ENCODE results near the gene NXN.
"Not testable (repeated sequence)": the region's sequence is repeated elsewhere in the genome, so short reads cannot be mapped to it uniquely, and the experiment has no call there.

The NXN gene

GRCh38 chr17:791829-792228, 187.7 kb downstream of the NXN start:
- DNase-seq, result no peak

DNA sequence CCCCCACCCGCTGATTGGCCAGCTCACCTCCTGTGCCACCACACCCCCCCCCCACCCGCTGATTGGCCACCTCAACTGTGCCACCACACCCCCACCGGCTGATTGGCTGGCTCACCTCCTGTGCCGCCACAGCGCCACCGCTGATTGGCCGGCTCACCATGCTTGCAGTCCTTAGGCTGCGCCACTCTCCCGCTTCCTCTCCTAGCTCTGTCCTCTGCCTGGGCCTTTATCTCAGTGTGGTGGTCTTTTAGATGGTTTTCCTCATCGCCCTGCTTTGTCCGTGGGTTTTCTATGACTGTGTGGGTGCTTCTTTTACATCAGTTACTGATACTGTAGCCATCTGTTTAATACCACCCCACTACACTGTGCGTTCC, 188.7 kb downstream of the NXN start:
- not testable (repeated sequence) for DNase-seq

DNA sequence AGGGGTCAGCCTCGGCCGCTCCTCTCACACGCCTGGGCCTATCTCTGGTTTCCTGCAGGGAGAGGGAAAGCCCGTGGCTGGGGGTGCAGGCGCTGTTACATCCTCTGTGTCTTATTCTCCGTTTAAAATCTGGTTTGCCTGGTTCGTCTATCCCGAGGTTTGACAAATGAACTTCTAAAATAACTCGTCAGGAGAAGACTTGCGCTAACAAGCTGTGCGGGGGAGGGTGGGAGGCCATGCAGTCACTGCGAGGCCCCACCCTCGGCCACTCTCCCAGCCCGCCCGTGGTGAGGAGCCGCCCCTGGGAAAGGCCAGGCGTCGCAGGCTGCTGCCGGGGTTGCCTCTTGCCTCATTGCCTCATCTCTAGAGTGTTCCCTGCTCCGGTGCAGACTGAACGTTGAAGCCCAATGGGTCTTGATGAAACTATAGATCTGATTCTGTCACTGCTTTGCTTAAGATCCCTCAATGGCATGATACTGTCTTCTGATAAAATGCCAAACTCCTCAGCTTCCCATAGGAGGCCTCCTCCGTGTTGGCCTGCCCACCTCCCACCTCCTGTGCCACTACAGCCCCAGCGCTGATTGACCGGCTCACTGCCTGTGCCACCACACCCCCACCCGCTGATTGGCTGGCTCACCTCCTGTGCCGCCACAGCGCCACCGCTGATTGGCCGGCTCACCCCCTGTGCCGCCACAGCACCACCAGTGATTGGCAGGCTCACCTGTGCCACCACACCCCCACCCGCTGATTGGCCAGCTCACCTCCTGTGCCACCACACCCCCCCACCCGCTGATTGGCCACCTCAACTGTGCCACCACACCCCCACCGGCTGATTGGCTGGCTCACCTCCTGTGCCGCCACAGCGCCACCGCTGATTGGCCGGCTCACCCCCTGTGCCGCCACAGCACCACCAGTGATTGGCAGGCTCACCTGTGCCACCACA, 189.4 kb downstream of the NXN start:
- not testable (repeated sequence) for DNase-seq

DNA sequence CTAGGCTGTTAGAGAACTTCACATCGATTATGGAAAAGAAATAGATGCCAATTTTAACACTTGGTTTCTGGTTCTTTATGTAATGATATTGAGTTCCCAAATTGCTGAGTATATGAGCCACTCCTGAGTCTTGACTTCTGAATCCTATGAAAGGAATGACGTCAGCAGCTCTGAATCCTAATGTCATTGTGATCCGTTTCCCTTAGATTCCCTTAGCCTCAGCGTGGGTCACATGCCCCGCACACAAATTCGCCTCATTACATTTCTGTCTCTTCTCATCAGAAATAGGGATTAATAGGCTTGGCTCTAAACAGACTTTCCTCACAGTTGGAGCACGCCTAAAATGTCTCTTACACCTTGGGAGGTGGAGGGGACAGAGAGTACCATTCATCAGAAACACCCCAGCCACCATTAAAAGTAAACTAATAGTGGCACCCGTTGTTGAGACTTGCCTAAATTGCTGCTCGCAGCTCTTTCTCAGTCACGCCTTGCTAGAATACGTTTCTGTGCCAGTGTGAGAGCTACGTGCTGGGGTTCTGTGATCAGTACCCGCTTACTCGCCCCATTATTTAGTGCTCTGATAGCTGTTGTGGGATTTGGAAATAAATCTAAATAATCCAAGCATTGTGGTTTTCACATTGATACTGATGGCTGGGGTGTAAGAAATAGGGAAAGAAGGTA, 190.3 kb downstream of the NXN start:
- no peak for DNase-seq

DNA sequence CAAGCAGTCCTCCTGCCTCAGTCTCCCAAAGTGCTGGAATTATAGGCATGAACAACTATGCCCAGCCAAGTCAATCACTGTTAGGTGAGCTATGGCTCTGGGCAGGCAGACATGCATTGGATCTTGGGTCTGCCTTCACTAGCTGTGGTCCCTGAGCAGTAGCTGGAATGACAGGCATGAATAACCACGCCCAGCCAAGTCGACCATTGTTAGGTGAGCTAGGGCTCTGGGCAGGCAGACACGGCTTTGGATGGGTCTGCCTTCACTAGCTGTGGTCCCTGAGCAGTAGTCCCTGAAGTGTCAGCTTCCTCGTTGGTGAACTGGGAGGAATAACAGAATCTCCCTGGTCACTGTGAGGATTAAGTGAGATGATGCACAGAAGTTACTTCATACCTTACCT, 191.0 kb downstream of the NXN start:
- DNase-seq, result no peak

DNA sequence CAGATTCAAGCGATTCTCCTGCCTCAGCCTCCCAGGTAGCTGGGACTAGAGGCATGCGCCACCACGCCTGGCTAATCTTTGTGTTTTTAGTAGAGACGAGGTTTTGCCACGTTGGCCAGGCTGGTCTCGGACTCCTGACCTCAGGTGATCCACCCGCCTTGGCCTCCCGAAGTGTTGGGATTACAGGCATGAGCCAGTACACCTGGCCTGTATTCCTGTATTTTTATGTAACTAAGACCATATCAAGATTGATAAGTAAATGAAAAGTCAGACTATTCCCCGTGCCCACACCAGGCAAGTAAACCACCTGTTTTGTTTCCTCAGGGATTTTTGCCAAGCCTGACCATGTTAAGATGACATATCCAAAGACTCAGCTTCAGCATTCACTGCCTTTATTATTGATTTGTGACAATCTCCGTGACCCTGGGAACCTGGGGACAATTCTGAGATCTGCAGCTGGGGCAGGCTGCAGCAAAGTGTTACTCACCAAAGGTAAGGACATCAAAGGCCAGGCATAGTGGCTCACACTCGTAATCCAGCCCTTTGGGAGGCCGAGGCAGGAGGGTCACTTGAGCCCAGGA, 191.8 kb downstream of the NXN start:
- DNase-seq, result no peak

- DNase-seq, result not testable (repeated sequence)
Measured at GRCh38 chr17:785901-786300, 193.7 kb downstream of the NXN start.

DNA sequence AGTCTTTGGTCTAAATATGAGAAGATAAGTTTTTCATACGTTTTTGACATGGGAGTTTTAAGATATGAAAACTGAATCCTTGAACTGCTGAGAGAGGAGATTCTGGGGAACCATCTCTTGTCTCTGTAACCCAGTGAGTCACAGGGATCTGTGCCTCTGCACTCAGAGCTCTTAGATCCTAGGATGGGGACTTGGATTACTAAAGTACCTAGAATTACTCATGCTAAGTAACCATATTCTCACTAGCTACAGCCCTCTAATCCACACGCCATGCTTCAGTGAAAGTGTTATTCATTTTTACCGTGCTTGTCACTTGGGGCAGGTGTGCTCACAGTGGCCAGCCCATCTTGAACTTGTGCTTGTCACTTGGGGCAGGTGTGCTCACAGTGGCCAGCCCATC, 195.4 kb downstream of the NXN start:
- DNase-seq, result no peak

GRCh38 chr17:781805-782731, 197.5 kb downstream of the NXN start, which contains the start of the genes GLOD4 and MRM3:
Gene GLOD4 (minus strand): TSS chr17:782280. CDS start chr17:782255, 25 bp downstream.
Gene MRM3 (plus strand): TSS chr17:782353. CDS start chr17:782379, 26 bp downstream.
- peak; percentile 83 for DNase-seq

DNA sequence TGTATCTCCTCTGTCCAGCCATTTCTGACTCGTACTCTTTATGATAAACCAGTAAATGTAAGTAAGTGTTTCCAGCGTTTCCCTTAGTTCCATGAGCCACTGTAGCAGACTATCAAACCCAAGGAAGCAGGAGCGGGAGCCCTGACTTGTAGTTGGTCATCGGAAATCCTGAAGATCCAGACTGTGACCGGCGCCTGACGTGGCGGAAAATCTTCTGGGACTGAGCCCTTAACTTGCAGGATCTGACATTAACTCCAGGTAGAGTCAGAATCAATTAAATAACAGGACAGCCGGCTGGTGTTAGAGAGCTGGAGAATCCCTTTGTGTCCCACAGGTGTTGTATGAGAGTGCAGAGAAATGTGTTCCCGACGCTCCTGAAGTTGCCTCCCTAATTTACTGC, 201.5 kb downstream of the NXN start:
- no peak for DNase-seq

GRCh38 chr17:774313-774584, 205.3 kb downstream of the NXN start:
- DNase-seq, result no peak

DNA sequence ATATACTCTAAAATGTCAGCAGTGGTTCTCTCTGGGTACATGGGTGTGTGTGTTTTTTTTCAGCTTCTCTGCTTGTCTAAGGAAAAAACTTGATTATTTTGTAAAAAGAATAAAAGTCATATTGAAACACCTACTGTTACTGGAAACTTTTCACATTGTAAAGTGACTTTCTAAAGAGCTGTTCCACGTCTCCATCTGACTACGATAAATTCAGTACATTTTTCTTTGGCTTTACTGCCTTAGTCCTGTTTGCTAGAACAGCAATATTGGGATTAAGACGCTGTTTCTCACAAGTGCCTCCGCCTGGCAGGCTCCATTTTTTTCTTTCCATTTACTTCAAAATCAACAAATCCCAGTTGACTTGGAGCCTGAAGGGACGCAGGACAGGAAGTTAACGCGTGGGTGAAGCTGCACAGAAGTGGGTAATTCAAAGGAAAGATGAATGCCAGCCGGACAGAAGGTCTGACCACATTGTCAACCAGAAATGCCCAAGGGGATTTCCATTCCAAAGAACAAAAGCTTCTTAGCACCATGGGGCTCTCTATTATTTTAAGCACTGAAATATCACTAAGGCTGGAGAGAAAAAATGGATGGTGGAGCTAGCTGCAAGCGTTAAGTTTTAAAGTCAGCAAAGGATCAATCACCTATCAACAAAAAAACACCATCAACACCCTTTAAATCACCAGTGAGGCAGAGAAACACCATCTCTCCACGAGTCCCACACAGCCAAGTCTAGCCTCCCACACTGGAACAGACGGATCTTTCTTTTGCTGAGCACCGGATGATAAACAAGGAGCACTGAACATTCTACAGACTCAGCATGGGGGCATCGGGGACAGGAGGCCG, 205.9 kb downstream of the NXN start:
- DNase-seq, result no peak

GRCh38 chr17:773016-773415, 206.6 kb downstream of the NXN start:
- DNase-seq, result no peak

DNA sequence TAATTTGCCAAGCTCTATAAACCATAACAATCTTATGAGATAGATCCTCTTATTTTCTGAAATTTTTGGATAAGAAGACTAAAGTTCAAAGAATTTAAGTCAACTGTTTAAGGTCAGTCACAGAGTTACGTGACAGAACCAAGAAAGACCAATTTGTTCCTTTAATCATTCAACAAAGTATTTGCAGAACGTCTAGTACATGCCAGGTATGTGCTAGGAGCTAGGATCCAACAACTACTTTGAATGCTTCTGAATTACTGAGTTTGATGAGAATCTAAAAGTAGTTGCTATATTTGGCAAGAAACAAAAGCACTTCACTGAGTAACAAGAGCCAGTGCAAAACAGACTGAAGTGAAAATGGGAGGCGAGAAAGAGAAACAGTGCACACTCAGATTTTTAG, 212.5 kb downstream of the NXN start:
- no peak for DNase-seq

DNA sequence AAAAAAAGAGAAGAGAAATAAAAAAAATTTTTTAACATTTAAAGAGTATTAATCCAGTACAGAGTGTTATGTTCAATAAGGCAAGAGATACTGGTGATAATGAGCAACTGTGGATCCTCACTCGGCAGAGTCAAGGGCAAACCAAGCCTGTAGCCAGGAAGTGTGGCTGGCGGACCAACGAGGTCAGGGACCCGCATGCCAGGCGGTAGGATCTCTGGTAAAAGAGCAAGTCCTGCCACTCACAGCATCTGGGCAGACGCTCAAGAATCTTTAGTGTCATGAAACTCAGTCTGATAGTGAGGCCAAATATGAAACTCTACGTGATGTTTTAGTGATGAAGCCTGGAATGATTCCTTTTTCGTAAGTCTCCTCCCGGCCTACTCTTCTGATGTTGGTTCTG, 219.2 kb downstream of the NXN start:
- no peak for DNase-seq

GRCh38 chr17:759964-760363, 219.6 kb downstream of the NXN start:
- DNase-seq, result no peak

- not testable (repeated sequence) for DNase-seq
Measured at GRCh38 chr17:756010-756567, 223.5 kb downstream of the NXN start.

DNA sequence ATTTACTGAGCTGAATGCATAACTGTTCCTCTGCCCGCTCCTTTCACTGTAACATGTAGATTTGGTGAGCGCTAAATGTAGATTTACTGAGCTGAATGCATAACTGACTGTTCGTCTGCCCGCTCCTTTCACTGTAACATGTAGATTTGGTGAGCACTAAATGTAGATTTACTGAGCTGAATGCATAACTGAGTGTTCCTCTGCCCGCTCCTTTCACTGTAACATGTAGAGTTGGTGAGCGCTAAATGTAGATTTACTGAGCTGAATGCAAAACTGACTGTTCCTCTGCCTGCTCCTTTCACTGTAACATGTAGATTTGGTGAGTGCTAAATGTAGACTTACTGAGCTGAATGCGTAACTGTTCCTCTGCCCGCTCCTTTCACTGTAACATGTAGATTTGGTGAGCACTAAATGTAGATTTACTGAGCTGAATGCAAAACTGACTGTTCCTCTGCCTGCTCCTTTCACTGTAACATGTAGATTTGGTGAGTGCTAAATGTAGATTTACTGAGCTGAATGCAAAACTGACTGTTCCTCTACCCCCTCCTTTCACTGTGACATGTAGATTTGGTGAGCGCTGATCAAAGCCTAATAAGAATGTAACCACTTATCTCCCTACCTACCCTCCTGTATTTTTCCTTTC, 224.1 kb downstream of the NXN start:
- not testable (repeated sequence) for DNase-seq

GRCh38 chr17:753418-753817, 226.2 kb downstream of the NXN start:
- DNase-seq, result no peak

DNA sequence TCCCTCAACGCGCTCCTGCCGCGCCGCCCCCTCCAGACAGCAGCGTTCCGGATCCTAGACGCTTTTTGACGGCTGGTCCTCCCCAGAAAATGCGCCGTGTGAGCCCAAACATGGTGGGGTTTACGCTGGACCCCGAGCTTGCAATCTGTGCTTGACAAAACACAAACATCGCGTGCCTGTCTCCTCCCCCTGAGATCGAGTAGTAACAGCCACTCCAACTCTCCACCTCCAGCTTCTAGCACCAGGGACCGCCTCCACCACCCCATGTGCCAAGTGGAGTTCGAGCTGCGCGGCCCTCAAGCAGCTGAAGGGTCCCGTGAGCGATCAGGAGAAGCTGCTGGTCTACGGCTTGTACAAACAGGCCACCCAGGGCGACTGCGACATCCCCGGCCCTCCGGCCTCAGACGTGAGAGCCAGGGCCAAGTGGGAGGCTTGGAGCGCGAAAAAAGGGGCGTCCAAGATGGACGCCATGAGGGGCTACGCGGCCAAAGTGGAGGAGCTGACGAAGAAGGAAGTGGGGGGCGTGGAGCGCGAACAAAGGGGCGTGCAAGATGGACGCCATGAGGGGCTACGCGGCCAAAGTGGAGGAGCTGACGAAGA, 226.9 kb downstream of the NXN start:
- DNase-seq, result peak; percentile 51
